Measurements from ENCODE around the gene IL1RAP. TPM values are rescaled to one million over a fixed set of nuclear protein-coding genes. Genes with fewer than 3 reads are reported as not detected.

Gene IL1RAP
- polyA plus RNA-seq, 3 donors: 8.0 to 12.6 (median 11.8) TPM

GRCh38 chr3:190615060-190615384, 101.1 kb downstream of the IL1RAP start:
- no peak overlapping the region for H3K4me3 ChIP-seq (replicated peaks in 1 of 3; ENCODE audit: low read depth in 2 of 3, low read length in 3 of 3)
- no peak overlapping the region for H3K4me2 ChIP-seq (replicated peaks; ENCODE audit: extremely low read depth, low read length, poor library complexity, severe bottlenecking)
- no peaks in the 10 kb centered on the region for H3K79me2 ChIP-seq (ENCODE audit: insufficient read depth, low read length)
- peaks cover 45 to 53% of the 10 kb centered on the region in 2 donors for H3K4me1 ChIP-seq (ENCODE audit: control insufficient read depth in 1 of 2, insufficient read depth in 2 of 2, low read length in 2 of 2)
- no CpG with 5 or more reads among the region's 1 CpG for WGBS (ENCODE audit: insufficient coverage)
- no peak for TF ChIP-seq CTCF (IDR thresholded peaks at IDR 0.05)
- peaks cover 0 to 2% (median 0%) of the 10 kb centered on the region in 3 donors for H3K27me3 Mint-ChIP-seq (ENCODE audit: low read depth in 3 of 3)
- H3K27me3 ChIP-seq (ENCODE audit: control insufficient read depth in 2 of 2, insufficient read depth in 2 of 2, low read length in 2 of 2): no peaks in the 10 kb centered on the region
- H3K4me3 Mint-ChIP-seq: no peak overlapping the region
- no peak for DNase-seq
- H2AFZ ChIP-seq (ENCODE audit: insufficient read depth, low read depth, low read length, poor library complexity, severe bottlenecking): no peak overlapping the region
- H3K9ac ChIP-seq (ENCODE audit: insufficient read depth, low read length, poor library complexity, severe bottlenecking): no peak overlapping the region
- H3K27ac Mint-ChIP-seq: peak overlapping the region in 5 of 7 donors; percentile 57 to 95 (median 82)
- no peak overlapping the region for H3K27ac ChIP-seq (ENCODE audit: low read depth in 1 of 2, low read length in 2 of 2)
- peaks cover 7 to 12% of the 10 kb centered on the region in 2 donors for H3K36me3 Mint-ChIP-seq
- no peaks in the 10 kb centered on the region for H4K20me1 ChIP-seq (ENCODE audit: insufficient read depth, low read length)
- intact Hi-C loops (cut with micrococcal nuclease): loop anchor here (2.0 to 5.0 kb wide), 2 partner anchors 48 to 98 kb away; no protein-coding TSS in a partner anchor
- no peaks in the 10 kb centered on the region for H3K9me3 ChIP-seq (replicated peaks in 1 of 2; ENCODE audit: control insufficient read depth in 1 of 2, insufficient read depth in 1 of 2, low read length in 2 of 2)
- H3K4me1 Mint-ChIP-seq: peaks cover 51% of the 10 kb centered on the region
- H3K36me3 ChIP-seq (replicated peaks in 1 of 2; ENCODE audit: control insufficient read depth in 1 of 2, insufficient read depth in 2 of 2, low read length in 2 of 2): no peaks in the 10 kb centered on the region
- peaks cover 0 to 4% (median 0%) of the 10 kb centered on the region in 7 donors for H3K9me3 Mint-ChIP-seq

GRCh38 chr3:190615607-190616006, 101.7 kb downstream of the IL1RAP start:
- Histone ChIP-seq H3K4me3 (replicated peaks in 1 of 3; ENCODE audit: low read depth in 2 of 3, low read length in 3 of 3) (no peak overlapping the region), H3K4me2 (replicated peaks; ENCODE audit: extremely low read depth, low read length, poor library complexity, severe bottlenecking) (no peak overlapping the region), H3K4me1 (ENCODE audit: control insufficient read depth in 1 of 2, insufficient read depth in 2 of 2, low read length in 2 of 2) (peaks cover 51 to 59% of the 10 kb centered on the region in 2 donors), H3K79me2 (ENCODE audit: insufficient read depth, low read length) (no peaks in the 10 kb centered on the region), H3K9me3 (replicated peaks in 1 of 2; ENCODE audit: control insufficient read depth in 1 of 2, insufficient read depth in 1 of 2, low read length in 2 of 2) (no peaks in the 10 kb centered on the region), H3K27ac (ENCODE audit: low read depth in 1 of 2, low read length in 2 of 2) (no peak overlapping the region), H3K27me3 (ENCODE audit: control insufficient read depth in 2 of 2, insufficient read depth in 2 of 2, low read length in 2 of 2) (no peaks in the 10 kb centered on the region), H3K9ac (ENCODE audit: insufficient read depth, low read length, poor library complexity, severe bottlenecking) (no peak overlapping the region), H4K20me1 (ENCODE audit: insufficient read depth, low read length) (no peaks in the 10 kb centered on the region), H2AFZ (ENCODE audit: insufficient read depth, low read depth, low read length, poor library complexity, severe bottlenecking) (no peak overlapping the region), H3K36me3 (replicated peaks in 1 of 2; ENCODE audit: control insufficient read depth in 1 of 2, insufficient read depth in 2 of 2, low read length in 2 of 2) (no peaks in the 10 kb centered on the region)
- Mint-ChIP-seq H3K4me1 (peaks cover 53% of the 10 kb centered on the region), H3K27me3 (ENCODE audit: low read depth in 3 of 3) (peaks cover 0 to 2% (median 0%) of the 10 kb centered on the region in 3 donors), H3K9me3 (peaks cover 0 to 4% (median 0%) of the 10 kb centered on the region in 7 donors), H3K4me3 (no peak overlapping the region), H3K27ac (peak overlapping the region in 4 of 7 donors; percentile 95 to 98 (median 98)), H3K36me3 (peaks cover 7 to 10% of the 10 kb centered on the region in 2 donors)
- intact Hi-C loops (cut with micrococcal nuclease): loop anchor here (2.0 to 5.0 kb wide), 3 partner anchors 29 to 99 kb away; no protein-coding TSS in a partner anchor
- DNase-seq: no peak
- TF ChIP-seq CTCF (IDR thresholded peaks at IDR 0.05): no peak
- WGBS (ENCODE audit: insufficient coverage): no CpG with 5 or more reads among the region's 1 CpG

All from CD14-positive monocyte (primary cell).